Mucosa of rectum (tissue), 2 donors: Measurements from ENCODE around the gene SP3.
"Not testable (repeated sequence)": the region's sequence is repeated elsewhere in the genome, so short reads cannot be mapped to it uniquely, and the experiment has no call there.

ENCODE experiments used
- H3K27ac ChIP-seq, 2 donors: one replicate each; pipeline ENCODE4 v1.7.0; 2013; ENCODE audit warnings: inconsistent platforms in 2 of 2, low read depth in 2 of 2, low read length in 2 of 2
- H3K27me3 ChIP-seq, 2 donors: one replicate each; pipeline ENCODE4 v1.7.0; 2013; ENCODE audit warnings: low read length in 2 of 2; ENCODE audit not compliant: control insufficient read depth in 2 of 2, insufficient read depth in 2 of 2
- H3K36me3 ChIP-seq, 2 donors: one replicate each; pipeline ENCODE4 v1.7.0; 2013; ENCODE audit warnings: low read length in 2 of 2; ENCODE audit not compliant: control insufficient read depth in 2 of 2, insufficient read depth in 2 of 2
- H3K4me1 ChIP-seq, 2 donors: one replicate each; pipeline ENCODE4 v1.7.0; 2013; ENCODE audit warnings: low read length in 2 of 2, mild to moderate bottlenecking in 1 of 2; ENCODE audit not compliant: control insufficient read depth in 2 of 2, insufficient read depth in 2 of 2
- H3K4me3 ChIP-seq, 2 donors: one replicate each; pipeline ENCODE4 v1.7.0; 2013; ENCODE audit warnings: low read length in 2 of 2
- H3K9ac ChIP-seq, 2 donors: one replicate each; pipeline ENCODE4 v1.7.0; 2013; ENCODE audit warnings: low read length in 2 of 2, low read depth in 1 of 2, mild to moderate bottlenecking in 1 of 2
- H3K9me3 ChIP-seq, 2 donors: one replicate each; pipeline ENCODE4 v1.7.0; 2013; ENCODE audit warnings: low read length in 2 of 2; ENCODE audit not compliant: control insufficient read depth in 2 of 2
- donor health status: healthy.
- donor health status: Normal muscosa, but diverticular disease.

Gene SP3

DNA sequence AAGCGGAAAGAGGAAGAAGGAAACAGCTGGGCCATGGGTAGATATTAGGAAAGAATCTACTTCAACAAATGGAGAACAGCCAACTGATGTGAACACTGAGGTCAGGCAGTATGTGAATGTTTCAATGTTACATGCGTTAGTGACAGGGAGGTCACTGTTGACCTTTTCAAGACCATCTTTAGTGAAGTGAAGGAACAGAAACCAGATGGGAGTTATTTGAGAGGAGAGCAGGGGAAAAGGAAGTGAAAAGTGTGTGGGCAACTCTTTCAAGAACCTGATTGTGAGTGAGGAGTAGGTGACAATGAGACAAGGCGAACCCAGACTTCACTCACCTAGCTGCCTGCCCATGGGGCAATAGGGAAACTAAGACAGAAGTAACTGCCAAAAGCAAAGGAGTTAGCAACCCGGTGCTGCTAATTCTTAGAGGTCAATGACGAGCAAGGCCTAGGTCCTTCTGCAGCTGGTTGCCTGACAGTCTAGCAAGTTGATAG lies 67.0 kb downstream of the SP3 start:
- no peak overlapping the region for H3K4me3 ChIP-seq

DNA sequence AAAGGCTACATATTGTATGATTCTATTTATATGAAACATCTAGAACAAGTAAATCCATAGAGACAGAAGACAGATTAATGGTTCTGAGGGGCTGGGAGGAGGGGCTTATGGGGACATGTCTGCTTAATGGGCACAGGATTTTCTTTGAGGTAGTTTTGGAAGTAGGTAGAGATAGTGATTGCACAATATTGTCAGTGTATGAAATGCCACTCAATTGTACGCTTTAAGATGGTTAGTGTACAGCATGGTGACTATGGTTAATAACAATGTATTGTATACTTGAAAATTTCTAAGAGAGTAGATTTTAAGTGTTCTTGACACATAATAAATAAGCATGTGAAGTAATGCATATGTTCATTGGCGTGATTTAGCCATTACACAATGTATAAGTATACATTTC lies 68.4 kb downstream of the SP3 start:
- no peaks in the 10 kb centered on the region for H3K36me3 ChIP-seq
- H3K27ac ChIP-seq, result no peak overlapping the region
- no peak overlapping the region for H3K4me3 ChIP-seq
- H3K27me3 ChIP-seq, result no peaks in the 10 kb centered on the region
- H3K4me1 ChIP-seq, result peaks cover 0 to 3% of the 10 kb centered on the region in 2 donors
- no peaks in the 10 kb centered on the region for H3K9me3 ChIP-seq
- H3K9ac ChIP-seq, result no peak overlapping the region

More for the DNA sequence above, 67.0 kb downstream of the SP3 start:
- Histone ChIP-seq H3K36me3 (peaks cover 0 to 2% of the 10 kb centered on the region in 2 donors), H3K9me3 (no peaks in the 10 kb centered on the region), H3K4me1 (peaks cover 0 to 3% of the 10 kb centered on the region in 2 donors), H3K9ac (no peak overlapping the region), H3K27ac (no peak overlapping the region), H3K27me3 (no peaks in the 10 kb centered on the region)

DNA sequence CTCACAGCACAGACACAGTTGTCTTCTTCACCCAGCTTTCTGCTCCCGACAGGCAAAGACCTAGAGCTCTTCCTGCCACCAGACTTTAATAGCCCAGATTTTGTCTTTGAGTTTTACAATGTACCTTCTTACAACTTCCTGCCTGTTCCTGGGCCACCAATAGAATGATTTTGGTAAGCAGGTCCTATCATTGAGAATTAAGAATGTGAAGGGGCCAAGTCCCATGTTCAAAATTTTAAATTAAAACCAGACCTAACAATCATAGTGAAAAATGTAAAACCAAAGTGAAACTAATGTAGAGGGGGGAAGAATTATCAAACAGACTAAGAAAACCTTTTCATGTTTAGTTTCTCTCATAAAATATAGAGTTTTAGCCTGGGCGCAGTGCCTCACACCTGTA lies 72.8 kb downstream of the SP3 start:
- no peak overlapping the region for H3K4me3 ChIP-seq
- H3K9ac ChIP-seq, result no peak overlapping the region
- H3K27ac ChIP-seq, result no peak overlapping the region
- H3K36me3 ChIP-seq, result no peaks in the 10 kb centered on the region
- H3K27me3 ChIP-seq, result no peaks in the 10 kb centered on the region
- no peaks in the 10 kb centered on the region for H3K4me1 ChIP-seq
- no peaks in the 10 kb centered on the region for H3K9me3 ChIP-seq

DNA sequence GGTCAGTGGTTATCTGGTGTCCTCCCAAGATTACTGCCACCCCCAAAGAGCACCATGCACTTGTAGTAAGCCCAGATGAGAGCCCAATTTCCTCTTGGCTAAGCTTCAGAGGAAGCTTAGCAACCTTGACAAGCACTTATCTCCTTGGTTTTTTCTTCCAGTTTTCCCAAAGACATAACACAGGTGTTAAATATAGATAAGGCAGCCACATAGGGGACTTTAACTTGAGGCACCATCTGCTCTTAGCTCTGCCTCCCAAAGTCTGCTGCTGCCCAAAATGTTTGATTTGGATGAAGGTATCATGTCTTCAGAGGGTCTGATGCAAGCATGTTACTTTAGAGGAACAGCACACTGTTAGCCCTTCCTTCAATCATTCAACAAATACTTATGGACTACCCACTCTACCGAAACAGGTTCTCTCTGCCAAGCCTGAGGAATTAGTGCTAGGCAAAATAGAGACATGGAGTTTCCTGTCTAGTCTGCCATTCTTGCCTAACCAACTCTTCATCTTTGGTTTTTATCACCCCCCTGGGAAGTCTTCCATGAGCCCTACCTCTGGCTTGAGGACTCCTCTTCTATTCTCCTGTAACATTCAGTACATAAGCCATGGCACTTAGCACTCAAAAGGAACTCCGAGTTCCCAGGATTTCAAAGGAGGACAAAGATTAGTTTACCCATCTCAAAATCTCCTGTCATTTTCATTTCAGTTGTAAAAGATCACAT lies 73.7 kb downstream of the SP3 start:
- H3K9ac ChIP-seq, result no peak overlapping the region
- H3K27me3 ChIP-seq, result no peaks in the 10 kb centered on the region
- H3K4me1 ChIP-seq, result no peaks in the 10 kb centered on the region
- H3K4me3 ChIP-seq, result no peak overlapping the region
- H3K9me3 ChIP-seq, result no peaks in the 10 kb centered on the region
- no peaks in the 10 kb centered on the region for H3K36me3 ChIP-seq
- no peak overlapping the region for H3K27ac ChIP-seq

DNA sequence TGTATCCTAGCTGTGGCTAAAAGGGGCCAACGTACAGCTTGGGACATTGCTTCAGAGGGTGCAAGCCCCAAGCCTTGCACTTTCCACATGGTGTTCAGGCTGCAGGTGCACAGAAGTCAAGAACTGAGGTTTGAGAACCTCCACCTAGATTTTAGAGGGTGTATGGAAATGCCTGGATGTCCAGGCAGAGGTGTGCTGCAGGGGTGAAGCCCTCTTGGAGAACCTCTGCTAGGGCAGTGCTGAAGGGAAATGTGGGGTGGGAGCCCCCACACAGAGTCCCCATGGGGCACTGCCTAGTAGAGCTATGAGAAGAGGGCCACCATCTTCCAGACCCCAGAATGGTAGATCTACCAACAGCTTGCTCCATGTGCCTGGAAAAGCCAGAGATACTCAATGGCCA lies 75.7 kb downstream of the SP3 start:
- not testable (repeated sequence) for H3K9me3 ChIP-seq, H3K27me3 ChIP-seq, H3K36me3 ChIP-seq, H3K4me1 ChIP-seq, H3K4me3 ChIP-seq, H3K9ac ChIP-seq, H3K27ac ChIP-seq

DNA sequence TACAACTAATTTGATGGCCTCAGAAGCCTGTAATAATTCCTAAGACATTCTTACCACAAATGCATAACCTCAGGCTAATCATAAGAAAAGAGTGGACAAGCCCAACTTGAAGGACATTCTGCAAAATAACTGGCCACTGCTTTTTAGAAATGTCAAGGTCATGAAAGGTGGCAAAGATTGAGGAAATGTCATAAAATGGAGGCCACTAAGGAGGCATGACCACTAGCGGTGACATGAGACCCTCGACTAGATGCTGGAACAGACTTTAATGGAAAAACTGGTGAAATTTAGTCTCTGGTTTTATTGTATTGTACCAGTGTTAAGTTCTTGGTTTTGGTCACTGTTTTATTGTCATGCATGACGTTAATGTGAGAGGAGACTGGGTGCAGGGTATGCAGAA lies 78.6 kb downstream of the SP3 start:
- Histone ChIP-seq H3K4me1 (no peaks in the 10 kb centered on the region), H3K27me3 (no peaks in the 10 kb centered on the region), H3K27ac (no peak overlapping the region), H3K4me3 (no peak overlapping the region), H3K36me3 (no peaks in the 10 kb centered on the region), H3K9ac (no peak overlapping the region), H3K9me3 (no peaks in the 10 kb centered on the region)

DNA sequence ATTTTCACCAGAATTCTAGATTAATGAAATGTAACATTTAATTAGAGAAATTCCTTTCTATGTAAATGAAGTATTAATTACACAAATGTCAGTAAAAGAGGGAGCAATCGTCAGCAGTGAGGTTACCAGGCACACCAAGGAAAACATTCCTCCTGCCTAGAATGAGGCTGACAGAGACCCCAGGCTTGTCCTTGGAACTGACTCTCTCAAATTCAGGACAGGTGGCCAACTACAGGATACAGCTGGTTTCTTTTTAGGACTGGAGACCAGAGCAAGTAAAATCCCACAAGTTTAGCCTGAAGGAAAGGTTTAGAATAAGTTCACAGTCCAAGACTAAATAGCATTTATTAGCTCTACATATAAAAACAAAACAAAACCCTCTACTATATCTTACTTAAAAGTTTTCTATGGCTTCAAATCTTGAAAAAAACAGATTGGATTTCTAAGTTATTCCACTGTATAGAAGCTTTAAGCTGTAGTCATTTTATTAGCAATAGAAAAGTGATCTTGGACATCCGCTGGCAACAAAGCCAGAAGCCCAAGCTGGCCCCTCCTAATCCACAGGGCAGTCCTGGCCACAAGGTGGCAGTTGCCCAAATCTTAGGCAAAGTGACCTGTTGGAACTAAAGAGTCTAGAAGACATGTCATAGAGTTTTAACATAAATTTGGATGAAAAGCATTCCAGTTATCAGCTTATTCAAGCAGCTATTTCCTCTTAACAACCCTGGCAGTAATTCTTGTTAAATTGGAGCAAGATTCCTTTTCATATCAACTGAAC lies 81.0 kb downstream of the SP3 start:
- Histone ChIP-seq H3K27me3 (no peaks in the 10 kb centered on the region), H3K4me3 (no peak overlapping the region), H3K4me1 (no peaks in the 10 kb centered on the region), H3K9me3 (no peaks in the 10 kb centered on the region), H3K36me3 (no peaks in the 10 kb centered on the region), H3K27ac (no peak overlapping the region), H3K9ac (no peak overlapping the region)

DNA sequence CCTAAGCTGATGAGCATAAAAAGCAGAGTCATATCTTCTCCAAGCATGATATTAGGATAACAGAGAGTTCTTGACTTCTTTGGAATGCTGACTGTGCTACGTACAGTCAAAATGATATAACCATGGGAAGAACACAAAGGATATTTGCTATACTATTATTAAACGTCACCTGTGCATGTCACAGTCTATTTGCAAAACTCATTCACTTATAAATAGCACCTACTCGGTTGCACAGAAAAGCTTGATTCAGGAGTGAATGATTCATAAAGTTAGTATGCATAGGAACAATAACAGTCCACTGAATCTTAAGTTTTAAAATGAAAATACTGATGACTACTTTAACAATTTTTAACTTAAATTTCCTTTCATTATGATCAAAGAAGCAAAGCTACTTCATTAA lies 83.3 kb downstream of the SP3 start:
- Histone ChIP-seq H3K9me3 (no peaks in the 10 kb centered on the region), H3K27ac (no peak overlapping the region), H3K36me3 (no peaks in the 10 kb centered on the region), H3K4me3 (no peak overlapping the region), H3K27me3 (no peaks in the 10 kb centered on the region), H3K4me1 (no peaks in the 10 kb centered on the region), H3K9ac (no peak overlapping the region)

DNA sequence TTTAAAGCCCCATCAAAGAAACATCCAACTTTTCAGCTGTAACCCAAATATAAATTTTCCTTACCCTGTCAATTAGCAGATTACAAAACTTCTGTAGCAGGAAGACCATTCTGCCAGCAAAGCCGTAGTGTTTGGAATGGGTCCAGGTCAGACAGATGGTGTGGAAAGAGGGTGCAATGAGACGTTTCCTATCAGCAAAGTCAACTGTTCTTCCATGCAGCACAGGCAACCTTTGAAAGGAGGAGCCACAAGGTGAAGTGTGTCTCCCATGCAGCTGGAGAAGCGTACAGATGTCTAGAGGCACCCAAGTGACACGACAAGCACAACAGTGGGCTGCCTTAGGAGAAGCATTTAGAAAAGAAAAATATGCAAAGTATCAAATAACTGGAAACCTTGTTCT lies 83.7 kb downstream of the SP3 start:
- Histone ChIP-seq H3K4me3 (no peak overlapping the region), H3K9ac (no peak overlapping the region), H3K36me3 (no peaks in the 10 kb centered on the region), H3K27me3 (no peaks in the 10 kb centered on the region), H3K27ac (no peak overlapping the region), H3K4me1 (no peaks in the 10 kb centered on the region), H3K9me3 (no peaks in the 10 kb centered on the region)

DNA sequence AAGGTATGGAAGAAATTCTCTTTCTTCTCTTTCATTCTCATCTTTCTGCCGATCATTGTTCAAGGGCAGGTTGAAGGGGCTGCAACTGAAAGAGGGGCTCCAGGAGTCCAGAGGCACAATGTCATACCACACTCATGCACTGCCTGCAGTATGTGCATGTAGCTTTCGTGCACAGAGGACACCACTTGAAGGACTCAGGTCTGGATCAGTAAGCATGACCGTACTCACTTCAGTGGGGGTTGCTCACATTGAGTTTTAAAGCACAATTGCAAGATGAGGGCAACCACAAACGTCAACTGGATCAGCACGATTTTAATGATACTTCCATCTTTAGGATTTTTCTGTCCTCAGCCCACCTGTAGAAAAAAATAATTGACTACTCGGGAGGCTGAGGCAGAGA lies 84.6 kb downstream of the SP3 start:
- H3K4me3 ChIP-seq, result no peak overlapping the region
- H3K4me1 ChIP-seq, result no peaks in the 10 kb centered on the region
- no peaks in the 10 kb centered on the region for H3K9me3 ChIP-seq
- H3K36me3 ChIP-seq, result no peaks in the 10 kb centered on the region
- no peak overlapping the region for H3K9ac ChIP-seq
- H3K27me3 ChIP-seq, result no peaks in the 10 kb centered on the region
- H3K27ac ChIP-seq, result no peak overlapping the region
